ENCODE data around the gene KIAA1210.
"Not testable (repeated sequence)": the region's sequence is repeated elsewhere in the genome, so short reads cannot be mapped to it uniquely, and the experiment has no call there.

KIAA1210 gene

DNA sequence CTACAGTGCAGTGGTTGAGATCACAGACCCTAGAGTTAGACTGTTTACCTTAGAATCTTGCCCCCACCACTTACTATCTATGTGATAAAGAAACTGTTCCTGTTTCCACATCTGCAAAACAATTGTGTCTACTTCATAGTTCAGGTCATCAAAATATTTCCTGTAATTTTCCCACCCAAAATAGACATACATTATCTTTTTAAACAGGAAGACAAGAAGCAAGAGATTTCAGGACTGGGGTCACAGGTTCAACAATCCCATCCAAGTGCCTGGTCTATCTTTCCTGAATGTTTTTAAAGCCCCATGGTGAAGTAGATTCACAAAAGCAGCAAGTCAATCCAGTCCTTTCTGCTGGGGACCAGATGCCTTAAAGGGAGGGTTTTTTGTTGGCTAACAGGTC lies 96.6 kb downstream of the KIAA1210 start:
- DNase-seq, result no peak

DNA sequence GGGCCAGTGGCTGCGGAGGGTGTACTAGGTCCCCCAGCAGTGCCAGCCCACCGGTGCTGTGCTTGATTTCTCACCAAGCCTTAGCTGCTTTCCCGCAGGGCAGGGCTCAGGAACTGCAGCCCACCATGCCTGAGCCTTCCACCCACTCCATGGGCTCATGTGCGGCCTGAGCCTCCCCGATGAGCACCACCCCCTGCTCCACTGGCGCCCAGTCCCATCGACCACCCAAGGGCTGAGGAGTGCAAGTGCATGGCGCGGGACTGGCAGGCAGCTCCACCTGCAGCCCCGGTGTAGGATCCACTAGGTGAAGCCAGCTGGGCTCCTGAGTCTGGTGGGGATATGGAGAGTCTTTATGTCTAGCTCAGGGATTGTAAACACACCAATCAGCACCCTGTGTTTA lies 98.0 kb downstream of the KIAA1210 start:
- DNase-seq, result not testable (repeated sequence)

DNA sequence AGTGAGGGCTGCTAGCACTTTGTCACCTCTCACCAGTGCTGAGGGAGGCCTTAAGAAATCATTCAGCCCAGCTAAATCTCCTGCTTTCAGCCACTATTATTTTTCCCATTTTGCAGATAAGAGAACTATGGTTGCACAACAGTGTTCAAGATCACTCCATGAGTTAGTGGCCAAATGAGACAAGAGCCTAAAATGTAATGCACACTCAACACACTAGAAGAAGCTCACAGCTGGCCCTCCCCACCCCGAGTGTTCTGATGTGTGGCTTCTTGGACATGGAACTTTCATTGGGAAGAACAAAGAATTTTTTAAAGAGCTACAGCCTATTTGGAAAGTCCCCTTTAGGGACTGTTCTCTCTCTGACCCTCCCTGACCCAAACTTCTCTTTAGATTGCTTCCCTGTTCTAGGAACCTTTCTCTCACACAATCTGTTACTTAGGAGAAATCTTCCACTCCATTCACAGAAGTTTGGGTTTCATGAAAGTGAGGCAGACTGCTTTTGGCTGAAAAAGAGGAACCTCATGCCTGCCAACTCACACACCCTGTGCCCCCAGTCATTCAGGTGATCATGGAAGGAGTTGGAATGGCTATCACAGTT lies 98.8 kb downstream of the KIAA1210 start:
- DNase-seq, result no peak

Measured in NK-92 treated with Interleukin-12 subunit alpha and Interleukin-12 subunit beta, amount 100 ng/mL, for 24 hours (cell line).